Esophagus muscularis mucosa (tissue), 4 donors: ENCODE results near the gene MAGED1. TPM values are rescaled to one million over a fixed set of nuclear protein-coding genes. Genes with fewer than 3 reads are reported as not detected.

Source experiments
- DNase-seq: peaks from one replicate; pipeline ENCODE4 v3.0.0-alpha.2; 2017; ENCODE audit errors: extremely low spot score
- H3K27ac ChIP-seq, 4 donors: fragments of 200-600 bp; sonication (generic); replicated peaks in 1 of 4; 1 replicate in 3 of 4; 2 replicates in 1 of 4; pipeline ENCODE4 v1.5.1; 2016 to 2019; ENCODE audit warnings: mild to moderate bottlenecking in 1 of 4
- H3K27me3 ChIP-seq, 4 donors: fragments of 200-600 bp; sonication (generic); one replicate each; pipeline versions ENCODE4 v1.5.1 to v1.6.0; 2016 to 2019
- H3K36me3 ChIP-seq, 4 donors: fragments of 200-600 bp; sonication (generic); one replicate each; pipeline ENCODE4 v1.5.1; 2016 to 2019
- H3K4me1 ChIP-seq, 4 donors: fragments of 200-600 bp; sonication (generic); one replicate each; pipeline ENCODE4 v1.5.1; 2016 to 2019
- H3K4me3 ChIP-seq, 4 donors: fragments of 200-600 bp; sonication (generic); 1 replicate in 2 of 4; 2 replicates in 2 of 4; pipeline ENCODE4 v1.5.1; 2016 to 2019; ENCODE audit warnings: mild to moderate bottlenecking in 4 of 4, moderate library complexity in 1 of 4
- H3K9me3 ChIP-seq, 4 donors: fragments of 200-600 bp; sonication (generic); 1 replicate in 3 of 4; 2 replicates in 1 of 4; pipeline ENCODE4 v1.5.1; 2016 to 2019
- CTCF ChIP-seq, 3 experiments: fragments of 200-600 bp in 2 of 3; fragments of 450-650 bp in 1 of 3; sonication (generic) in 2 of 3; IDR thresholded peaks; one replicate each; pipeline ENCODE4 v1.5.1; 2017 to 2019; ENCODE audit warnings: antibody characterized with exemption in 3 of 3, mild to moderate bottlenecking in 2 of 3, moderate library complexity in 1 of 3
- EP300 ChIP-seq: sonication (generic); formaldehyde crosslinking; IDR thresholded peaks from one replicate; pipeline ENCODE4 v1.6.1; 2017; ENCODE audit warnings: antibody characterized with exemption
- POLR2A ChIP-seq: fragments of 450-650 bp; IDR thresholded peaks from one replicate; pipeline ENCODE4 v1.6.1; 2017; ENCODE audit warnings: antibody characterized with exemption, moderate library complexity, mild to moderate bottlenecking, low read depth
- POLR2AphosphoS5 ChIP-seq, 2 donors: sonication (generic); formaldehyde crosslinking; IDR thresholded peaks; one replicate each; pipeline ENCODE4 v1.6.1; 2017; ENCODE audit warnings: antibody characterized with exemption in 2 of 2
- WGBS: methylation state at CpG from one replicate; pipeline ENCODE4 v1.1.5; 2018; 5-methylcytosine and 5-hydroxymethylcytosine counted together
- intact Hi-C: fragments of 100-400 bp; cut with DNase I; formaldehyde crosslinking; loops from one replicate; pipeline ENCODE4 v1.15.1; 2023
- total RNA-seq, 4 donors: library from RNA; depleted of rRNA; stranded (reverse); fragments of >200 nt; gene quantifications; one replicate each; pipeline versions ENCODE4 v1.1.0 to v1.2.1, GENCODE V29; 2016

Gene MAGED1
- total RNA-seq, 4 donors from 2014 or later = 32.6 to 57.9 (median 44.0) TPM

- Histone ChIP-seq H3K27me3 (no peaks in the 10 kb centered on the region), H3K9me3 (no peaks in the 10 kb centered on the region), H3K36me3 (peaks cover 0 to 28% (median 17%) of the 10 kb centered on the region in 4 donors), H3K4me1 (peaks cover 0 to 21% (median 20%) of the 10 kb centered on the region in 4 donors), H3K27ac (peak overlapping the region; percentile 79 to 85 (median 82)), H3K4me3 (peak overlapping the region; percentile 59 to 61 (median 59))
- 44% methylated on average over 32 of the region's 32 CpGs for WGBS
- DNase-seq = no peak
- TF ChIP-seq CTCF (IDR thresholded peaks at IDR 0.05) = no peak
- no peak for TF ChIP-seq EP300
- TF ChIP-seq POLR2AphosphoS5 (IDR thresholded peaks at IDR 0.05) = no peak
- TF ChIP-seq POLR2A = no peak
- intact Hi-C loops = no loop called here
These were observed 691 bp downstream of the MAGED1 start for GRCh38 chrX:51893931-51894696.

- TF ChIP-seq POLR2A (no peak), CTCF (IDR thresholded peaks at IDR 0.05) (peak in 1 of 3 experiments; percentile 15), POLR2AphosphoS5 (IDR thresholded peaks at IDR 0.05) (no peak)
- Histone ChIP-seq H3K27me3 (no peaks in the 10 kb centered on the region), H3K4me3 (peak overlapping the region; percentile 59 to 61 (median 59)), H3K4me1 (peaks cover 0 to 21% (median 20%) of the 10 kb centered on the region in 4 donors), H3K27ac (peak overlapping the region; percentile 79 to 85 (median 82)), H3K9me3 (no peaks in the 10 kb centered on the region), H3K36me3 (peaks cover 0 to 35% (median 24%) of the 10 kb centered on the region in 4 donors)
- intact Hi-C loops = no loop called here
- WGBS = 34% methylated on average over 22 of the region's 25 CpGs
- DNase-seq = no peak
These were observed 1.4 kb downstream of the MAGED1 start for GRCh38 chrX:51894697-51895336.

GRCh38 chrX:51896626-51897025, 3.2 kb downstream of the MAGED1 start:
- Histone ChIP-seq H3K27ac (no peak overlapping the region), H3K27me3 (no peaks in the 10 kb centered on the region), H3K4me3 (no peak overlapping the region), H3K36me3 (peaks cover 0 to 51% (median 31%) of the 10 kb centered on the region in 4 donors), H3K9me3 (no peaks in the 10 kb centered on the region), H3K4me1 (peaks cover 0 to 21% (median 20%) of the 10 kb centered on the region in 4 donors)
- intact Hi-C loops = no loop called here
- WGBS = 89% methylated on average over 12 of the region's 12 CpGs
- no peak for TF ChIP-seq EP300
- no peak for TF ChIP-seq POLR2A
- TF ChIP-seq CTCF (IDR thresholded peaks at IDR 0.05) = no peak
- TF ChIP-seq POLR2AphosphoS5 (IDR thresholded peaks at IDR 0.05) = no peak
- no peak for DNase-seq

GRCh38 chrX:51899741-51900140, 6.3 kb downstream of the MAGED1 start:
- intact Hi-C loops = no loop called here
- Histone ChIP-seq H3K27me3 (no peaks in the 10 kb centered on the region), H3K36me3 (peaks cover 0 to 66% (median 38%) of the 10 kb centered on the region in 4 donors), H3K4me3 (no peak overlapping the region), H3K4me1 (peaks cover 0 to 11% (median 9%) of the 10 kb centered on the region in 4 donors), H3K27ac (no peak overlapping the region), H3K9me3 (no peaks in the 10 kb centered on the region)
- TF ChIP-seq POLR2AphosphoS5 (IDR thresholded peaks at IDR 0.05) = no peak
- no peak for TF ChIP-seq CTCF (IDR thresholded peaks at IDR 0.05)
- no peak for TF ChIP-seq EP300
- no peak for TF ChIP-seq POLR2A
- DNase-seq = no peak
- WGBS = 73% methylated on average over 2 of the region's 2 CpGs
